GM12878 (cell line): Measurements from ENCODE around the gene NTMT2. TPM values are rescaled to one million over a fixed set of nuclear protein-coding genes. Genes with fewer than 3 reads are reported as not detected.

ENCODE experiments used
- ATAC-seq: fragments of 200-7000 bp; cut with Tn5 transposase; 3 replicates; pipeline ENCODE4 v1.9.1; 2020; ENCODE audit warnings: mild to moderate bottlenecking, moderate library complexity
- BruUV-seq: library from RNA; stranded (reverse); fragments of 400-500 nt; replicated peaks from 2 replicates; lab custom pipeline; 2021; lab: Mats Ljungman, UMichigan
- CTCF ChIA-PET: fragments of 300-600 bp; sonication (Branson Sonifier 250); formaldehyde crosslinking; extraction: SDS; loops from one replicate; lab custom pipeline; 2021; ENCODE audit warnings: inconsistent platforms; lab: Yijun Ruan, JAX
- POLR2A ChIA-PET: fragments of 350-600 bp; formaldehyde crosslinking; extraction: SDS; loops from one replicate; lab custom pipeline; 2021; ENCODE audit warnings: inconsistent platforms; lab: Charles Lee
- RAD21 ChIA-PET: fragments of 300-600 bp; sonication (Branson Sonifier 250); formaldehyde crosslinking; loops from one replicate; lab custom pipeline; 2023; ENCODE audit warnings: antibody characterized with exemption; ENCODE audit not compliant: unreplicated experiment; lab: Charles Lee
- SMC1A ChIA-PET: fragments of 300-600 bp; sonication (Branson Sonifier 250); formaldehyde crosslinking; loops from one replicate; lab custom pipeline; 2023; ENCODE audit not compliant: unreplicated experiment, uncharacterized antibody; lab: Charles Lee
- DNase-seq: peaks from one replicate; pipeline ENCODE4 v3.0.0-alpha.2; 2011; ENCODE audit warnings: low read depth, low spot score
- FAIRE-seq: peaks from 3 replicates; lab custom pipeline; 2011; peaks lifted over from hg19 to GRCh38; lab: Jason Lieb, UNC
- H2AFZ ChIP-seq: 2 replicates; pipeline ENCODE4 v1.6.0; 2011; ENCODE audit warnings: low read depth, low read length, control low read depth; ENCODE audit not compliant: control insufficient read depth
- H3K27ac ChIP-seq: 2 replicates; pipeline ENCODE4 v1.5.1; 2011; ENCODE audit warnings: control low read depth; ENCODE audit not compliant: control insufficient read depth, insufficient read depth
- H3K27me3 ChIP-seq, 2 experiments: replicated peaks in 1 of 2; 2 replicates each; pipeline versions ENCODE4 v1.6.0 to v1.6.1; 2011; ENCODE audit warnings: low read length in 1 of 2; ENCODE audit not compliant: control insufficient read depth in 2 of 2, insufficient read depth in 2 of 2
- H3K36me3 ChIP-seq, 2 experiments: 2 replicates each; pipeline ENCODE4 v1.5.1; 2011; ENCODE audit warnings: low read length in 1 of 2; ENCODE audit not compliant: control insufficient read depth in 2 of 2, insufficient read depth in 2 of 2
- H3K4me1 ChIP-seq: 2 replicates; pipeline ENCODE4 v1.6.1; 2011; ENCODE audit warnings: mild to moderate bottlenecking, low read length, moderate library complexity, mixed read lengths; ENCODE audit not compliant: control insufficient read depth, insufficient read depth
- H3K4me2 ChIP-seq: 2 replicates; pipeline ENCODE4 v1.6.0; 2011; ENCODE audit warnings: control low read depth; ENCODE audit not compliant: control insufficient read depth, insufficient read depth
- H3K4me3 ChIP-seq: fragments of 200-600 bp; sonication (generic); 2 replicates; pipeline ENCODE4 v1.5.1; 2016
- H3K79me2 ChIP-seq: 2 replicates; pipeline ENCODE4 v1.6.0; 2011; ENCODE audit warnings: low read length; ENCODE audit not compliant: control insufficient read depth, insufficient read depth
- H3K9ac ChIP-seq: 2 replicates; pipeline ENCODE4 v1.8.0; 2011; ENCODE audit warnings: low read length, control low read depth, mixed read lengths; ENCODE audit not compliant: control insufficient read depth, insufficient read depth
- H3K9me3 ChIP-seq: replicated peaks from 3 replicates; pipeline ENCODE4 v1.5.1; 2011; ENCODE audit warnings: mild to moderate bottlenecking, low read length; ENCODE audit not compliant: control insufficient read depth, insufficient read depth
- H4K20me1 ChIP-seq: 2 replicates; pipeline ENCODE4 v1.6.0; 2011; ENCODE audit not compliant: control insufficient read depth, insufficient read depth
- ATF7 ChIP-seq: fragments of 450-650 bp; IDR thresholded peaks from 2 replicates; pipeline ENCODE4 v1.6.1; 2016; ENCODE audit warnings: low read depth, mild to moderate bottlenecking
- BMI1 ChIP-seq: fragments of 450-650 bp; IDR thresholded peaks from 2 replicates; pipeline ENCODE4 v1.6.1; 2016; ENCODE audit warnings: mild to moderate bottlenecking, moderate library complexity, borderline replicate concordance
- CBX3 ChIP-seq: fragments of 200-600 bp; sonication (generic); IDR thresholded peaks from 2 replicates; pipeline ENCODE4 v1.6.1; 2016; ENCODE audit warnings: low read depth, borderline replicate concordance
- CHD2 ChIP-seq: IDR thresholded peaks from 2 replicates; pipeline ENCODE4 v1.6.1; 2011; ENCODE audit warnings: low read depth, low read length, improper control_type of control experiment, borderline replicate concordance
- FOS ChIP-seq: IDR thresholded peaks from 3 replicates; pipeline ENCODE4 v1.6.1; 2011; ENCODE audit warnings: borderline replicate concordance; ENCODE audit not compliant: insufficient read length; ENCODE audit errors: extremely low read depth
- MYB ChIP-seq: fragments of 150-350 bp; IDR thresholded peaks from 2 replicates; pipeline ENCODE4 v1.6.1; 2014; ENCODE audit warnings: mild to moderate bottlenecking, low read depth, low read length, borderline replicate concordance
- NBN ChIP-seq: fragments of 450-650 bp; IDR thresholded peaks from 2 replicates; pipeline ENCODE4 v1.6.1; 2016
- POLR2AphosphoS5 ChIP-seq: IDR thresholded peaks from 2 replicates; pipeline ENCODE4 v1.6.1; 2011; ENCODE audit warnings: mild to moderate bottlenecking, low read length, inconsistent platforms
- POU2F2 ChIP-seq: IDR thresholded peaks from 3 replicates; pipeline ENCODE4 v1.6.1; 2011; ENCODE audit warnings: low read depth, mild to moderate bottlenecking, low read length, borderline replicate concordance
- RAD21 ChIP-seq: IDR thresholded peaks from 2 replicates; pipeline ENCODE4 v1.6.1; 2011; ENCODE audit warnings: mild to moderate bottlenecking, low read depth, low read length, moderate library complexity; ENCODE audit not compliant: insufficient read depth
- RUNX3 ChIP-seq: IDR thresholded peaks from 2 replicates; pipeline ENCODE4 v1.6.1; 2012; ENCODE audit warnings: low read length, inconsistent platforms
- SMAD1 ChIP-seq: fragments of 450-650 bp; IDR thresholded peaks from 2 replicates; pipeline ENCODE4 v1.6.1; 2018; ENCODE audit warnings: mild to moderate bottlenecking, low read depth; ENCODE audit not compliant: partially characterized antibody
- SMC3 ChIP-seq: IDR thresholded peaks from 2 replicates; pipeline ENCODE4 v1.6.1; 2011; ENCODE audit warnings: low read length, improper control_type of control experiment, borderline replicate concordance
- SREBF2 ChIP-seq: IDR thresholded peaks from 2 replicates; pipeline ENCODE4 v1.6.1; 2012; ENCODE audit warnings: mild to moderate bottlenecking, low read length
- SRF ChIP-seq, 2 experiments: IDR thresholded peaks; 2 replicates each; pipeline ENCODE4 v1.6.1; 2011; ENCODE audit warnings: low read depth in 2 of 2, low read length in 2 of 2, mild to moderate bottlenecking in 1 of 2, moderate library complexity in 1 of 2
- ZNF217 ChIP-seq: fragments of 450-650 bp; IDR thresholded peaks from 2 replicates; pipeline ENCODE4 v1.6.1; 2017; ENCODE audit warnings: antibody characterized with exemption, mild to moderate bottlenecking
- ZSCAN29 ChIP-seq: fragments of 450-650 bp; IDR thresholded peaks from 2 replicates; pipeline ENCODE4 v1.6.1; 2017; ENCODE audit warnings: mild to moderate bottlenecking, moderate library complexity
- WGBS: methylation state at CpG from one replicate; pipeline ENCODE4 v1.1.6; 2016; ENCODE audit warnings: low lambda C conversion rate; ENCODE audit not compliant: insufficient replicate concordance, insufficient coverage; ENCODE audit errors: missing lambda C conversion rate; 5-methylcytosine and 5-hydroxymethylcytosine counted together
- in situ Hi-C: fragments of 300-500 bp; cut with MboI; formaldehyde crosslinking; loops from 9 replicates; pipeline ENCODE4 v1.14.3; 2018; ENCODE audit warnings: mixed read lengths
- intact Hi-C: fragments of 100-400 bp; cut with micrococcal nuclease; formaldehyde crosslinking; loops from one replicate; pipeline ENCODE4 v1.14.2; 2022; ENCODE audit not compliant: unreplicated experiment
- polyA plus RNA-seq, 11 experiments: library from polyadenylated mRNA; depleted of rRNA in 4 of 11; unstranded in 6 of 11; stranded (reverse) in 5 of 11; fragments of >200 nt; fragmentation: Nextera tagmentation in 4 of 11; fragmentation: Illumina TruSeq in 1 of 11; extraction: Ambion mirVana in 4 of 11; extraction: Trizol in 1 of 11; gene quantifications; 1 replicate in 1 of 11; 2 replicates in 10 of 11; pipeline versions ENCODE4 v1.2.1 to v1.2.3, GENCODE V29; 2011 to 2016; ENCODE audit warnings: inconsistent platforms in 2 of 11, missing spikeins in 2 of 11, low read depth in 1 of 11
- total RNA-seq, 4 experiments: library from RNA; depleted of rRNA in 3 of 4; stranded (reverse); fragments of >200 nt in 3 of 4; fragmentation: Illumina TruSeq in 1 of 4; extraction: Trizol in 1 of 4; gene quantifications; 2 replicates each; pipeline versions ENCODE4 v1.2.1 to v1.2.3, GENCODE V29; 2013 to 2021
- TF ChIP-seq, protein P1 (sequence below): IDR thresholded peaks from 2 replicates; pipeline ENCODE4 v1.6.1; 2012; ENCODE audit warnings: low read depth, low read length, improper control_type of control experiment
- TF ChIP-seq, protein P2 (sequence below): fragments of 450-650 bp; IDR thresholded peaks from 2 replicates; pipeline ENCODE4 v1.6.1; 2017; ENCODE audit warnings: borderline replicate concordance
- TF ChIP-seq, protein P3 (sequence below): fragments of 450-650 bp; formaldehyde crosslinking; IDR thresholded peaks from 2 replicates; pipeline ENCODE4 v1.4.0; 2022; ENCODE audit warnings: mild to moderate bottlenecking, moderate library complexity

Gene NTMT2
- total and polyA plus RNA-seq, 10 of the 15 experiments (the other 5 are each of a cell fraction or from before 2014, with no cell fraction given), result not detected

DNA sequence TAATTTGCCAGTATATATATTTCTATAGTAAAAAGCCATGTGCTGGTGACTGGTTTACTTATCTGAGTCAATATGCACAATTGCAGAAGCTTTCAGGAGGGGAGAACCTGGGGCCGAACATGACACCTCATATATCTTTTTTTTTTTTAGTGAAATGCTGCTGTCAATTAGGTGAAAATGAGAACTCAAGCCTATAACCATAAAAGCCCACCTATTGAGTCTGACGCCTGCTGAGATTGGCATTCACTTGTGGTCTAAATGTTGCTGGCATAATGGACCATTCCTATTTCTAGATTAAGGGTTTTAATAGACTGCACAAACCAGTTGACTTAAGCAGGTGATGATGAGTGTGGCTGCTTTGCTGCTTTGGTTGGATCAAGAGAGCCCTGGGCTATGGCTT lies 10.8 kb downstream of the NTMT2 start:
- no peak overlapping the region for H3K27ac ChIP-seq
- in situ Hi-C loops (no loop called here), intact Hi-C loops (no loop called here)
- DNase-seq, result no peak
- H3K4me2 ChIP-seq, result no peak overlapping the region
- CTCF ChIA-PET, result no interaction called here
- no peak for FAIRE-seq
- H4K20me1 ChIP-seq, result no peaks in the 10 kb centered on the region
- H3K9me3 ChIP-seq, result no peaks in the 10 kb centered on the region; the same call in 2 of the 3 replicates
- no TSS peak for BruUV-seq
- H3K36me3 ChIP-seq, result no peaks in the 10 kb centered on the region
- no peak for ATAC-seq
- no peak overlapping the region for H2AFZ ChIP-seq
- POLR2A ChIA-PET, result no interaction called here
- TF ChIP-seq BMI1 (no peak), CHD2 (no peak), SRF (IDR thresholded peaks at IDR 0.05; ENCODE audit: low read depth in 2 of 2, low read length in 2 of 2) (no peak), SMAD1 (no peak), POLR2AphosphoS5 (no peak), RUNX3 (no peak), RAD21 (no peak), ZSCAN29 (no peak), SREBF2 (no peak), NBN (no peak), ATF7 (no peak), ZNF217 (no peak), FOS (no peak), MYB (no peak), POU2F2 (no peak), SMC3 (no peak), CBX3 (no peak)
- TF ChIP-seq, protein P1, sequence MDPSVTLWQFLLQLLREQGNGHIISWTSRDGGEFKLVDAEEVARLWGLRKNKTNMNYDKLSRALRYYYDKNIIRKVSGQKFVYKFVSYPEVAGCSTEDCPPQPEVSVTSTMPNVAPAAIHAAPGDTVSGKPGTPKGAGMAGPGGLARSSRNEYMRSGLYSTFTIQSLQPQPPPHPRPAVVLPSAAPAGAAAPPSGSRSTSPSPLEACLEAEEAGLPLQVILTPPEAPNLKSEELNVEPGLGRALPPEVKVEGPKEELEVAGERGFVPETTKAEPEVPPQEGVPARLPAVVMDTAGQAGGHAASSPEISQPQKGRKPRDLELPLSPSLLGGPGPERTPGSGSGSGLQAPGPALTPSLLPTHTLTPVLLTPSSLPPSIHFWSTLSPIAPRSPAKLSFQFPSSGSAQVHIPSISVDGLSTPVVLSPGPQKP, result no peak
- TF ChIP-seq, protein P2, sequence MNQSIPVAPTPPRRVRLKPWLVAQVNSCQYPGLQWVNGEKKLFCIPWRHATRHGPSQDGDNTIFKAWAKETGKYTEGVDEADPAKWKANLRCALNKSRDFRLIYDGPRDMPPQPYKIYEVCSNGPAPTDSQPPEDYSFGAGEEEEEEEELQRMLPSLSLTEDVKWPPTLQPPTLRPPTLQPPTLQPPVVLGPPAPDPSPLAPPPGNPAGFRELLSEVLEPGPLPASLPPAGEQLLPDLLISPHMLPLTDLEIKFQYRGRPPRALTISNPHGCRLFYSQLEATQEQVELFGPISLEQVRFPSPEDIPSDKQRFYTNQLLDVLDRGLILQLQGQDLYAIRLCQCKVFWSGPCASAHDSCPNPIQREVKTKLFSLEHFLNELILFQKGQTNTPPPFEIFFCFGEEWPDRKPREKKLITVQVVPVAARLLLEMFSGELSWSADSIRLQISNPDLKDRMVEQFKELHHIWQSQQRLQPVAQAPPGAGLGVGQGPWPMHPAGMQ, result no peak
- TF ChIP-seq, protein P3, sequence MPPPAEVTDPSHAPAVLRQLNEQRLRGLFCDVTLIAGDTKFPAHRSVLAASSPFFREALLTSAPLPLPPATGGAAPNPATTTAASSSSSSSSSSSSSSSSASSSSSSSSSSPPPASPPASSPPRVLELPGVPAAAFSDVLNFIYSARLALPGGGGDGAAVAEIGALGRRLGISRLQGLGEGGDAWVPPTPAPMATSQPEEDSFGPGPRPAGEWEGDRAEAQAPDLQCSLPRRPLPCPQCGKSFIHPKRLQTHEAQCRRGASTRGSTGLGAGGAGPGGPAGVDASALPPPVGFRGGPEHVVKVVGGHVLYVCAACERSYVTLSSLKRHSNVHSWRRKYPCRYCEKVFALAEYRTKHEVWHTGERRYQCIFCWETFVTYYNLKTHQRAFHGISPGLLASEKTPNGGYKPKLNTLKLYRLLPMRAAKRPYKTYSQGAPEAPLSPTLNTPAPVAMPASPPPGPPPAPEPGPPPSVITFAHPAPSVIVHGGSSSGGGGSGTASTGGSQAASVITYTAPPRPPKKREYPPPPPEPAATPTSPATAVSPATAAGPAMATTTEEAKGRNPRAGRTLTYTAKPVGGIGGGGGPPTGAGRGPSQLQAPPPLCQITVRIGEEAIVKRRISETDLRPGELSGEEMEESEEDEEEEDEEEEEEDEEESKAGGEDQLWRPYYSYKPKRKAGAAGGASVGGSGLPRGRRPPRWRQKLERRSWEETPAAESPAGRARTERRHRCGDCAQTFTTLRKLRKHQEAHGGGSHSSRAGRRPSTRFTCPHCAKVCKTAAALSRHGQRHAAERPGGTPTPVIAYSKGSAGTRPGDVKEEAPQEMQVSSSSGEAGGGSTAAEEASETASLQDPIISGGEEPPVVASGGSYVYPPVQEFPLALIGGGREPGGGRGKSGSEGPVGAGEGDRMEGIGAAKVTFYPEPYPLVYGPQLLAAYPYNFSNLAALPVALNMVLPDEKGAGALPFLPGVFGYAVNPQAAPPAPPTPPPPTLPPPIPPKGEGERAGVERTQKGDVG, result no peak
- no peaks in the 10 kb centered on the region for H3K27me3 ChIP-seq
- H3K4me3 ChIP-seq, result no peak overlapping the region
- 64% methylated on average over 2 of the region's 2 CpGs for WGBS
- no peaks in the 10 kb centered on the region for H3K4me1 ChIP-seq
- RAD21 ChIA-PET, result no interaction called here
- SMC1A ChIA-PET, result interaction anchor here (1.7 to 2.0 kb wide), 2 partner anchors 9 to 15 kb away, joined by 5 read pairs; no protein-coding TSS in a partner anchor
- H3K79me2 ChIP-seq, result no peaks in the 10 kb centered on the region
- H3K9ac ChIP-seq, result no peak overlapping the region
